ENCODE results near the gene PNMA6E.

PNMA6E gene

GRCh38 chrX:153375571-153375970 is 25.6 kb downstream of the PNMA6E start:
- DNase-seq (ENCODE audit: low read depth) = no peak
- TF ChIP-seq CTCF (conservative IDR thresholded peaks at IDR 0.05; ENCODE audit: low read depth, low read length) = no peak
- H3K4me3 ChIP-seq (ENCODE audit: low read depth, low read length) = no peak overlapping the region

- DNase-seq (ENCODE audit: low read depth) = peak; percentile 11
- H3K4me3 ChIP-seq (ENCODE audit: low read depth, low read length) = no peak overlapping the region
- peak; percentile 39 for TF ChIP-seq CTCF (conservative IDR thresholded peaks at IDR 0.05; ENCODE audit: low read depth, low read length)
Measured at GRCh38 chrX:153374426-153374825, 26.7 kb downstream of the PNMA6E start.

- TF ChIP-seq CTCF (conservative IDR thresholded peaks at IDR 0.05; ENCODE audit: low read depth, low read length) = no peak
- no peak overlapping the region for H3K4me3 ChIP-seq (ENCODE audit: low read depth, low read length)
- no peak for DNase-seq (ENCODE audit: low read depth)
Measured at GRCh38 chrX:153372949-153373348, 28.2 kb downstream of the PNMA6E start.

- H3K4me3 ChIP-seq (ENCODE audit: low read depth, low read length) = no peak overlapping the region
- DNase-seq (ENCODE audit: low read depth) = peak; percentile 47
- no peak for TF ChIP-seq CTCF (conservative IDR thresholded peaks at IDR 0.05; ENCODE audit: low read depth, low read length)
Measured at GRCh38 chrX:153371256-153371655, 29.9 kb downstream of the PNMA6E start.

DNA sequence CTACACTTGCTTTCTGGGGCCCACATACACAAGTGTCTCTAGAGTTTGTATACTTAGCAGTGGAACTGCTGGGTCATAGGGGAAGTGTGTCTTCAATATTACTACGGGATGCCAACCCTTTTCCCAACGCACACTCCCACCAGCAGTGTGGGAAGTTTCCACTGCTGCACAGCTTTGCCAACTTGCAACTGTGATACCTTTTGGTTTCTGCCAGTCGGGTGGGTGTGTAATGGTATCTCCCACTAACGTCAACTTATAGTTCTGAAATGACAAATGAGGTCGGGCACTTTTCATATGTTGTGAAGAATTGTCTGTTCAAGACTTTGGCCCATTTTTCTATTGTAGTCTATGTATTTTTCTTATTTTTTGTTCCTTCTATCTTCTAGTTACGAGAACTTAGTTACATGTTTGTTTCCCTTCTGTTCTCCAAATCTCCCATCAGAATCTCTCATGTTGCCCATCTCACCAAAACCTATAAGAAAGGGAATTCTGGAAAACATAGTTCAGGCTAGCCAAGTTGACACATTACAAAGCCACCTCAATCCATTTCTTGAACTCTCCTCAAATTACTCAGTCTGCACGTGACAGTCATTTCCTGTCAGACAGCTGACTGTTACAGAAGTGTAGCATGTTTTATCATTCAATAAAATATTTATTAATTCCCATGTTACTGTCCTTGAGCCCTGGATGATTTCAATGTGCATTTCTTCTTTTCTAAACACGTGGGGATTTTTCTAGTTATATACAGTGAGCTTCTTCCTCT is 30.7 kb downstream of the PNMA6E start:
- TF ChIP-seq CTCF (conservative IDR thresholded peaks at IDR 0.05; ENCODE audit: low read depth, low read length) = no peak
- no peak overlapping the region for H3K4me3 ChIP-seq (ENCODE audit: low read depth, low read length)
- DNase-seq (ENCODE audit: low read depth) = peak; percentile 34

- H3K4me3 ChIP-seq (ENCODE audit: low read depth, low read length) = no peak overlapping the region
- TF ChIP-seq CTCF (conservative IDR thresholded peaks at IDR 0.05; ENCODE audit: low read depth, low read length) = no peak
- DNase-seq (ENCODE audit: low read depth) = no peak
Measured at GRCh38 chrX:153366878-153367538, 34.1 kb downstream of the PNMA6E start.

DNA sequence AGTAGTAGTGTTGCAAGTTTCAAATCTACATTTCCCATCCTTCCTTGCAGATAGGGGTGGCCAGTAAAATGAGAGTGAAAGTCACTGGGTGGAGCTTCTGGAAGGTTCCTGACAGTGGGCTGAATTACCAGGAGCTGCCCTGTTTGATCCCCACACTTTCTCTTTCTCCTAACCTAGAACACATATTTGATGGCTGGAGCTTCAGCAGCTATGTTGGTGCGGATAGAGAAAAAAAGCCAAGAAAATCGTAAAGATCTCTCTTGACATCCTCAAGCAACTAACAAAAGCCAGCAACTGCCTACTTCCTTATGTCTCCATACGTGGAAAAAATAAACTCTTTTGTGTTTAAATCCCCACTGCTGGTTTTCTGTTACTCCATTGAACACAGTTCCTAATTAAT is 35.0 kb downstream of the PNMA6E start:
- TF ChIP-seq CTCF (conservative IDR thresholded peaks at IDR 0.05; ENCODE audit: low read depth, low read length) = no peak
- no peak for DNase-seq (ENCODE audit: low read depth)
- no peak overlapping the region for H3K4me3 ChIP-seq (ENCODE audit: low read depth, low read length)

Measured in choroid plexus epithelial cell (primary cell).